ENCODE data around the gene TRRAP. TPM values are rescaled to one million over a fixed set of nuclear protein-coding genes. Genes with fewer than 3 reads are reported as not detected.

The TRRAP gene
- total RNA-seq, 1 donor from 2014 or later: 30.4 TPM

DNA sequence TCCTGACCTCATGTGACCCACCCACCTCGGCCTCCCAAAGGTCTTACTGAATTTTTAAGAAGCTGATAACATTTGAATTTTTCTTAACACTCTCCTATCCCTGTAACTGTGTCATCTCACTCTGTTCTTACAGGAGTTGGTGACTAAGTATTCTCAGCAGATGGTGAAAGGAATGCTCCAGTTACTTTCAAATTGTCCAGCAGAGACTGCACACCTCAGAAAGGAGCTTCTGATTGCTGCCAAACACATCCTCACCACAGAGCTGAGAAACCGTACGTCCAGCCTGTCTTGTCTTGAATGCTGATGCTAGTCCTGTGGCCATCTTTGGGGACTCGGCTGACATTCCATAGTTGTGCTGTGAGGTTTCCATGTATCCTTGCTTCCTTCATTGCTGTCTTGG, 24.9 kb downstream of the TRRAP start:
- H3K4me1 Mint-ChIP-seq (ENCODE audit: low read depth): no peaks in the 10 kb centered on the region
- no peaks in the 10 kb centered on the region for H3K27me3 Mint-ChIP-seq (ENCODE audit: low read depth)
- H3K27ac Mint-ChIP-seq (ENCODE audit: unreplicated experiment): no peak overlapping the region
- H3K36me3 Mint-ChIP-seq (ENCODE audit: low read depth): peaks cover 60% of the 10 kb centered on the region
- no peaks in the 10 kb centered on the region for H3K9me3 Mint-ChIP-seq (ENCODE audit: low read depth)
- H3K4me3 Mint-ChIP-seq (ENCODE audit: unreplicated experiment): no peak overlapping the region
- TF ChIP-seq, protein P1, sequence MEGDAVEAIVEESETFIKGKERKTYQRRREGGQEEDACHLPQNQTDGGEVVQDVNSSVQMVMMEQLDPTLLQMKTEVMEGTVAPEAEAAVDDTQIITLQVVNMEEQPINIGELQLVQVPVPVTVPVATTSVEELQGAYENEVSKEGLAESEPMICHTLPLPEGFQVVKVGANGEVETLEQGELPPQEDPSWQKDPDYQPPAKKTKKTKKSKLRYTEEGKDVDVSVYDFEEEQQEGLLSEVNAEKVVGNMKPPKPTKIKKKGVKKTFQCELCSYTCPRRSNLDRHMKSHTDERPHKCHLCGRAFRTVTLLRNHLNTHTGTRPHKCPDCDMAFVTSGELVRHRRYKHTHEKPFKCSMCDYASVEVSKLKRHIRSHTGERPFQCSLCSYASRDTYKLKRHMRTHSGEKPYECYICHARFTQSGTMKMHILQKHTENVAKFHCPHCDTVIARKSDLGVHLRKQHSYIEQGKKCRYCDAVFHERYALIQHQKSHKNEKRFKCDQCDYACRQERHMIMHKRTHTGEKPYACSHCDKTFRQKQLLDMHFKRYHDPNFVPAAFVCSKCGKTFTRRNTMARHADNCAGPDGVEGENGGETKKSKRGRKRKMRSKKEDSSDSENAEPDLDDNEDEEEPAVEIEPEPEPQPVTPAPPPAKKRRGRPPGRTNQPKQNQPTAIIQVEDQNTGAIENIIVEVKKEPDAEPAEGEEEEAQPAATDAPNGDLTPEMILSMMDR (IDR thresholded peaks at IDR 0.05): no peak
- no peak for DNase-seq (ENCODE audit: low spot score)

DNA sequence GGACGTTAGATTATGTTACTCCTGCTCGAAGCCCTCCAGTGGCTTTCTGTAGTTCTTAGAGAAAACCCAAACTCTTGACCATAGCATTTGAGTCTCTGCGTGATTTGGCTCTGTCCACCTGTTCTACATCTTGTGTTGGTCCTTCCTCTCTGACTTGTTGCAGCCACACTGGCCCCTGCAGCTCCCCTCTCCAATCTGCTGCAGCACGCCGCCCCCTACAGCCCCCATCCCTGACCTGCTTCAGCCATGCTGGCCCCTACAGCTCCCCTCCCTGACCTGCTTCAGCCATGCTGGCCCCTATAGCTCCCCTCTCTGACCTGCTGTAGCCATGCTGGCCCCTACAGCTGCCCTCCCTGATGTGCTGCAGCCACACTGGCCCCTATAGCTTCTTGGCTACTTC, 29.2 kb downstream of the TRRAP start:
- no peak for DNase-seq (ENCODE audit: low spot score)
- H3K4me3 Mint-ChIP-seq (ENCODE audit: unreplicated experiment): no peak overlapping the region
- H3K9me3 Mint-ChIP-seq (ENCODE audit: low read depth): no peaks in the 10 kb centered on the region

DNA sequence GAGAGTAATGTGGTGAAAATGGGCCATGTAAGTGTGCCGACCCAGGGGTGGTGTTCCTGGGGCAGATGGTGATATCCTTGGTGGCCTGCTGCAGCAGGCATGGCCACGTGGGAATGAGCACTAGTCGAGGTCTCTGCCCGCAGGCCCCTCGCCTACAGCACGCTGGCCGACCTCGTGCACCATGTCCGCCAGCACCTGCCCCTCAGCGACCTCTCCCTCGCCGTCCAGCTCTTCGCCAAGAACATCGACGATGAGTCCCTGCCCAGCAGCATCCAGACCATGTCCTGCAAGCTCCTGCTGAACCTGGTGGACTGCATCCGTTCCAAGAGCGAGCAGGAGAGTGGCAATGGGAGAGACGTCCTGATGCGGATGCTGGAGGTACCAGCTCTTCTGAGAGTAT, 30.3 kb downstream of the TRRAP start:
- TF ChIP-seq, protein P1 (IDR thresholded peaks at IDR 0.05): no peak

More for the DNA sequence above, 29.2 kb downstream of the TRRAP start:
- H3K27me3 Mint-ChIP-seq (ENCODE audit: low read depth): no peaks in the 10 kb centered on the region
- no peaks in the 10 kb centered on the region for H3K4me1 Mint-ChIP-seq (ENCODE audit: low read depth)
- peaks cover 51% of the 10 kb centered on the region for H3K36me3 Mint-ChIP-seq (ENCODE audit: low read depth)
- TF ChIP-seq, protein P1 (IDR thresholded peaks at IDR 0.05): no peak
- no peak overlapping the region for H3K27ac Mint-ChIP-seq (ENCODE audit: unreplicated experiment)

DNA sequence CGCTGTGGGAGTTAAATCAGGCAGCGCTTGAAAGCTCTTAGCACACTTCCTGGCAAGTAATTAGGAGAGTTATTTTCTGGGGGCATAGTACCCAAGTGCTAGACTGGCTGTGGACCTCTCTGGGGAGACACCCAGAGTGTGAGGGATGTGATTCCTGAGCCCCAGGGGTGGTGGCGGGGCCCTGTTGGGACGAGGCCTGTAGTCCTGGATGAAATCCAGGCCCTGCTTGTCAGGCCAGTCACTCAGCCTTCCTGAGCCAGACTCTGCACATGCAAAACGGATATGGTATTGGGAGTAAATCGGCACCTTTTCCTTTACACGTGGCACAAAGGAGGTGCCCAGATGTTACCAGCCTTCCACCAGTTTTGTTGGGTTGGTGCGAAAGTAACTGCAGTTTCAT, 31.2 kb downstream of the TRRAP start:
- TF ChIP-seq, protein P1 (IDR thresholded peaks at IDR 0.05): no peak
- Mint-ChIP-seq H3K36me3 (ENCODE audit: low read depth) (peaks cover 46% of the 10 kb centered on the region), H3K9me3 (ENCODE audit: low read depth) (no peaks in the 10 kb centered on the region), H3K4me1 (ENCODE audit: low read depth) (peaks cover 3% of the 10 kb centered on the region), H3K27ac (ENCODE audit: unreplicated experiment) (no peak overlapping the region), H3K4me3 (ENCODE audit: unreplicated experiment) (no peak overlapping the region), H3K27me3 (ENCODE audit: low read depth) (no peaks in the 10 kb centered on the region)
- DNase-seq (ENCODE audit: low spot score): no peak

More for the DNA sequence above, 30.3 kb downstream of the TRRAP start:
- H3K4me1 Mint-ChIP-seq (ENCODE audit: low read depth): peaks cover 3% of the 10 kb centered on the region
- H3K27ac Mint-ChIP-seq (ENCODE audit: unreplicated experiment): no peak overlapping the region
- H3K36me3 Mint-ChIP-seq (ENCODE audit: low read depth): peaks cover 49% of the 10 kb centered on the region
- H3K9me3 Mint-ChIP-seq (ENCODE audit: low read depth): no peaks in the 10 kb centered on the region
- DNase-seq (ENCODE audit: low spot score): no peak
- no peaks in the 10 kb centered on the region for H3K27me3 Mint-ChIP-seq (ENCODE audit: low read depth)
- no peak overlapping the region for H3K4me3 Mint-ChIP-seq (ENCODE audit: unreplicated experiment)

DNA sequence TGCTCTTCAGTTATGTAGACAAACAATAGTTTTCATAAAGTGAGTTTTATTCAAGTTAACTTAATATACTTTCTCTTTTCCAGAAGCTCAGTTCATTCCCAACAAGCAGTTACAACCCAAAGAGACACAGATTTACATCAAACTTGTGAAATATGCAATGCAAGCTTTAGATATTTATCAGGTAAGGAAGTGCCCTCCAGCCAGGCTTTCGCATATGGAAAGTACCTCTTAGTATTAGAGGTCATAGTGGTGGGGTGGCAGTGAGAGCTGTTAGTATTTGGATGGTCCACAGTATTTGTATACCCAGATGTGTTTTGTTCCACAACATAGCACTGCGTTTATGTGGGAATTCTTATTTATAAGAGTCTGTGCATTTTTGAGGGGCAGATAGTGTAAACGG, 32.1 kb downstream of the TRRAP start:
- Mint-ChIP-seq H3K9me3 (ENCODE audit: low read depth) (no peaks in the 10 kb centered on the region), H3K4me3 (ENCODE audit: unreplicated experiment) (no peak overlapping the region), H3K36me3 (ENCODE audit: low read depth) (peaks cover 38% of the 10 kb centered on the region)

More for the DNA sequence above, 32.1 kb downstream of the TRRAP start:
- TF ChIP-seq, protein P1 (IDR thresholded peaks at IDR 0.05): no peak
- Mint-ChIP-seq H3K4me1 (ENCODE audit: low read depth) (peaks cover 3% of the 10 kb centered on the region), H3K27me3 (ENCODE audit: low read depth) (no peaks in the 10 kb centered on the region), H3K27ac (ENCODE audit: unreplicated experiment) (no peak overlapping the region)
- no peak for DNase-seq (ENCODE audit: low spot score)

Data from chondrocyte (in vitro differentiated cells).